Mesodermal cell (in vitro differentiated cells): Measurements from ENCODE around the gene JMJD7.

Experiments
- H3K27ac ChIP-seq: 2 replicates; pipeline ENCODE4 v1.7.0; 2013; ENCODE audit warnings: mild to moderate bottlenecking, low read depth, low read length, moderate library complexity; ENCODE audit not compliant: severe bottlenecking
- H3K36me3 ChIP-seq: 2 replicates; pipeline ENCODE4 v1.7.1; 2013; ENCODE audit warnings: mild to moderate bottlenecking, low read length, moderate library complexity; ENCODE audit not compliant: control insufficient read depth, insufficient read depth
- H3K4me1 ChIP-seq: one replicate; pipeline ENCODE4 v1.7.1; 2013; ENCODE audit warnings: mild to moderate bottlenecking, low read length; ENCODE audit not compliant: insufficient read depth, control insufficient read depth, poor library complexity, severe bottlenecking
- H3K4me3 ChIP-seq: 2 replicates; pipeline ENCODE4 v1.7.0; 2013; ENCODE audit warnings: low read length, control low read depth, mild to moderate bottlenecking; ENCODE audit not compliant: insufficient read depth, poor library complexity, severe bottlenecking; ENCODE audit errors: extremely low read depth
- H3K9me3 ChIP-seq: 2 replicates; pipeline ENCODE4 v1.7.1; 2013; ENCODE audit warnings: mild to moderate bottlenecking, low read length, moderate library complexity; ENCODE audit not compliant: control insufficient read depth
- WGBS, 2 experiments: methylation state at CpG; one replicate each; pipeline ENCODE4 v1.1.5; 2013; ENCODE audit warnings: missing lambda C conversion rate in 2 of 2; ENCODE audit not compliant: insufficient coverage in 2 of 2; 5-methylcytosine and 5-hydroxymethylcytosine counted together

The JMJD7 gene

DNA sequence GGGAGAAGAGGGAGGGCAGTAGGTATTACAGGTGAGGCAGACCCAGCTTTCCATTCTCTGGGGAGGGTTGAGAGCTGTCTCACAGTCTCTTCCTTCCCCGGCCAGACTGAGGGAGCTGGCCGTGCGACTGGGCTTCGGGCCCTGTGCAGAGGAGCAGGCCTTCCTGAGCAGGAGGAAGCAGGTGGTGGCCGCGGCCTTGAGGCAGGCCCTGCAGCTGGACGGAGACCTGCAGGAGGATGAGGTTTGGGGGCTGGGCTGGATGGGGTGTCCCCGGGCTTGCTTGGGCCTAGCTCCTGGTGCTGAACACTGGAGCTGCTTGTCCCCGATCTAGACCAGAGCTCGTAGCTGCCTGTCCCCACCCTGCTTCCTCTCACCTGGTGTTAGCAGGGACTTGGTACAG is 15.7 kb downstream of the JMJD7 start:
- H3K4me3 ChIP-seq = no peak overlapping the region
- WGBS, 2 experiments = 78 to 100% methylated on average over 8 to 9 of the region's 10 CpGs
- H3K4me1 ChIP-seq = no peaks in the 10 kb centered on the region
- H3K27ac ChIP-seq = no peak overlapping the region
- peaks cover 12% of the 10 kb centered on the region for H3K36me3 ChIP-seq
- no peaks in the 10 kb centered on the region for H3K9me3 ChIP-seq

DNA sequence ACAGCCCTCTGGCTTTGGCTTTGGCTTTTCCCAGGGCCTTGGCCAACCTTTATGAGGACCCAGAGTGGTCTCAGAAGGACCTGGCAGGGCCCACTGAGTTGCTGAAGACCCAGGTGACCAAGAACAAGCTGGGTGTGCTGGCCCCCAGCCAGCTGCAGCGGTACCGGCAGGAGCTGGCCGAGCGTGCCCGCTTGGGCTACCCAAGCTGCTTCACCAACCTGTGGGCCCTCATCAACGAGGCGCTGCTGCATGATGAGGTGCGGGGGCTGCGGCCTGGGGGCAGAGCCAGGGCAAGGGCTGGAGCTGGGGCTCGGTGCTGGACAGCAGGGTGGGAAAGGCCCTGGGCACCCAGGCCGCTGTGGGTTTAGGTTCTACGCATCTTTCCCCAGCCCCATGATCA is 16.9 kb downstream of the JMJD7 start:
- H3K27ac ChIP-seq = no peak overlapping the region
- peaks cover 12% of the 10 kb centered on the region for H3K36me3 ChIP-seq
- no peak overlapping the region for H3K4me3 ChIP-seq
- 86 to 89% methylated on average over 12 of the region's 12 CpGs for WGBS, 2 experiments
- no peaks in the 10 kb centered on the region for H3K9me3 ChIP-seq
- H3K4me1 ChIP-seq = no peaks in the 10 kb centered on the region

DNA sequence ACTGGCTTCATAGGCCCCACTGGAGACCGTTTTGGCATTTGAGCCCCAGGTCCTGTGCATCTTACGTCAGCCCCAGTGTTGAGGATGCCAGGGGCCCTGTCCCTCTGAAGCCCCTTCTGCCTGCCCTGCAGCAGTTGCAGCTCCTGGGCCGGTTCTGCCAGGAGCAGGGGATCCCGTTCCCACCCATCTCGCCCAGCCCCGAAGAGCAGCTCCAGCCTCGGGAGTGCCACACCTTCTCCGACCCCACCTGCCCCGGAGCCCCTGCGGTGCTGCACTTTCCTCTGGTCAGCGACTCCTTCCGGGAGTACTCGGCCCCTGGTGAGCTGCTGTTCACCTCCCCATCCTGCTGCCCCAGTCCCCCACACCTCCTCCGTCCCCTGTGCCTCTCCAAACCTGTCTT is 19.3 kb downstream of the JMJD7 start:
- H3K4me1 ChIP-seq = no peaks in the 10 kb centered on the region
- H3K4me3 ChIP-seq = no peak overlapping the region
- peaks cover 12% of the 10 kb centered on the region for H3K36me3 ChIP-seq
- H3K9me3 ChIP-seq = no peaks in the 10 kb centered on the region
- WGBS, 2 experiments = 94 to 96% methylated on average over 13 to 14 of the region's 14 CpGs
- no peak overlapping the region for H3K27ac ChIP-seq

DNA sequence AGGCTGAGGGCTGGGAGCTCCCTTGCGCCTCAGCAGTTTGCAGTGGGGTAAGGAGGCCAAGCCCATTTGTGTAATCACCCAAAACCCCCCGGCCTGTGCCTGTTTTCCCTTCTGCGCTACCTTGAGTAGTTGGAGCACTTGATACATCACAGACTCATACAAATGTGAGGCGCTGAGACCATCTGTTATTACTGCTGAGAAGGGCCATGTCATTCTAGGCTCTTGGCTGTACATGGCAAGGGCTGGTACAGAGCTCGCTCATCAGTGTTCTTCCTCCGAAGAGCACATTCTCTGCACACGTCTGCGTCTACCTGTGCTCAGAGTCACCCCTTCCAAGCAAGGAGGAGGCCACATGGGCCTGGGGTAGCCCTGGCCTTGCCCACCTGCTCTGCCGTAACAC is 20.1 kb downstream of the JMJD7 start:
- no peaks in the 10 kb centered on the region for H3K9me3 ChIP-seq
- no peak overlapping the region for H3K27ac ChIP-seq
- WGBS, 2 experiments = 83 to 96% methylated on average over 8 to 9 of the region's 9 CpGs
- H3K4me1 ChIP-seq = no peaks in the 10 kb centered on the region
- peaks cover 12% of the 10 kb centered on the region for H3K36me3 ChIP-seq
- H3K4me3 ChIP-seq = no peak overlapping the region

DNA sequence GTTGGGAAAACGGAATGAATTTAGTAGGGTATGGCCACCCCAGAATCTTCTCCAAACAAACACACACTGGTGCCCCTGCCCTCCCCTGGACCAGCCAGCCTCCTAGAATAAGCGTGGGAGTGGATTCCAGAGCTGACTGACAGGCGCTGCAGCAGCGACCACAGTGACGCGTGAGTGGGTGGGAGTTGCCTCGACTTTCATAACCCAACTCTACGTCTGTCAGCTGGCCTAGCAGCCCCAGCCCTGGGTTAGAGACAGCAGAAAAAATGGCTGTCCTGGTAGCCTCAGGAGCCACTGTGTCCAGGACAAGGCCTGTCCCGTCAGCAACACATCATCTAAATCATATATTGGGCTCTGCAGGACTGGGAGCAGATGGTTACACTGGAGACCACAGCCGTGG is 20.7 kb downstream of the JMJD7 start:
- whole genome bisulfite sequencing, 2 experiments = 93 to 96% methylated on average over 7 to 10 of the region's 10 CpGs
- H3K27ac ChIP-seq = no peak overlapping the region
- no peak overlapping the region for H3K4me3 ChIP-seq
- no peaks in the 10 kb centered on the region for H3K9me3 ChIP-seq
- H3K4me1 ChIP-seq = no peaks in the 10 kb centered on the region
- peaks cover 12% of the 10 kb centered on the region for H3K36me3 ChIP-seq

DNA sequence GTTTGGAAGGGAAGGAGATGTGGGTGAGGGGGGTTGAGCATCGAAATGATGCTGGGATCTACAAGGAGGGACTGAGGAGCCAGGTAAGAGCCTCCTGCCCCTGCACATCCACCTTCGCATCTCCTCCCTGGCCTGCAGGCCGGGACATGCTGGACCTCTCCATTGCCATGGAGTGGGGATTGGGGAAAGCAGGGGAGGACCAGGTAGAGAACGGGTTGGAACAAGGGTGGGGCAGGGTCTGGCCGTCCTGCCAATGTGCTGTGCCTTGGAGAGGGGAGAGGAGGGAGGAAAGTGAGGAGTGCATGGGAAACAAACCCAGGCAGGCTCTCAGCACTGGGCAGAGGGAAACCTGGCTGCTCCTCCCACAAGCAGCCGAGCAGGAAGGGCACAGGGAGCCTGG is 21.3 kb downstream of the JMJD7 start:
- Histone ChIP-seq H3K9me3 (no peaks in the 10 kb centered on the region), H3K4me1 (no peaks in the 10 kb centered on the region), H3K36me3 (peaks cover 12% of the 10 kb centered on the region), H3K4me3 (no peak overlapping the region), H3K27ac (no peak overlapping the region)
- WGBS, 2 experiments = 91 to 92% methylated on average over 3 to 5 of the region's 6 CpGs

DNA sequence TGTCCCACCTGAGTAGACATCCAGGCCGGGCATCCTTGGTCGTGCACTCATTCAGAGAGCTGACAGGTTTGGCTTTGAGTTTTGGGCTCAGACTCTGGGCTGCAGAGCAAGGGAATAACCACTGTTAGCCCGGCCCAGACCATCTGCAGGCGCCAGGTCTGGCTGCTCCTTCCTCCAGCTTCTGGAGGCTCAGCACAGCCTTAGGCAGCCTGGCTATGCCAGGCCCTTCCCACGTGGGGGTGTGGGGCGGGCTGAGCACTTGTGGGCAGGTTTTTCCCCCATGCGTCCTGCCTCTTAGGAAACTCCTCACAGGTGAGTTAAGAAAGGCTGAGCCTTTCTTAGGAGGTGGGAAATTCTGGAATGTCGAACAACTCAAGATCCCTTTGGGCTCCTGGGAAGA is 22.0 kb downstream of the JMJD7 start:
- no peaks in the 10 kb centered on the region for H3K9me3 ChIP-seq
- H3K4me1 ChIP-seq = no peaks in the 10 kb centered on the region
- no peak overlapping the region for H3K4me3 ChIP-seq
- peaks cover 12% of the 10 kb centered on the region for H3K36me3 ChIP-seq
- WGBS, 2 experiments = 81 to 89% methylated on average over 6 to 8 of the region's 8 CpGs
- H3K27ac ChIP-seq = no peak overlapping the region

DNA sequence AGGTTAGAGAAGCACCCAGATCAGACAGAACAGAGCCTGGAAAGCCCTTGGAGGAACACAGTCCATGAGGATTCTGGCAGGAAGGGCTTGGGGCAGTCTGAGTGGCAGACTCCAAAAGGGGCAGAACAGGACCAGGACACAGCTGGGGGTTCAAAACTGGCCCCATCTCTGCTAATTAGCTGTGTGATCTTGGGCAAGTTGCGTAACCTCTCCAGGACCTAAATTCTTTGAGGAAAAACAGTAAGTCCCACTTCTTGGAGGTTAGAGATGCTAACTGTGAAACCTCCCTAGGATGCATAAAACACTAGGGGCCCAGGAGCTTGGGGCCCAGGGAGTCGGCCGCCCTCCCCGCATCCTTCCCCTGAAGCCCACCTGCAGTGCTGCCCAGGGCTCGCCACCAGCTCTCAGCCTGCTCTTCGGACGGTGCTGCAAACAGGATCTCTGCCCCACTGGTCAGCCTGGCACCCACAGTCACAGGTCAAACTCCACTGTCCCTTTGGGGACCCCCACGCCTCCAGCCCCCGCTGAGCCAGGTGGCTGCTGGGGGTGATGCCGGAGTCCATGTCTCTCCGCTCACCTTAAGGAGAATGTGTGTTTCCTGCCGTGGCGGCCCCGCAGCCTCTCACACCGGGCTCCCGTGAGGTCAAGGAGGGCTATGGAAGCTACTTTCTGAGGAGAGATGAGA is 22.7 kb downstream of the JMJD7 start:
- H3K36me3 ChIP-seq = peaks cover 12% of the 10 kb centered on the region
- no peaks in the 10 kb centered on the region for H3K4me1 ChIP-seq
- WGBS, 2 experiments = 93 to 96% methylated on average over 11 to 13 of the region's 16 CpGs

DNA sequence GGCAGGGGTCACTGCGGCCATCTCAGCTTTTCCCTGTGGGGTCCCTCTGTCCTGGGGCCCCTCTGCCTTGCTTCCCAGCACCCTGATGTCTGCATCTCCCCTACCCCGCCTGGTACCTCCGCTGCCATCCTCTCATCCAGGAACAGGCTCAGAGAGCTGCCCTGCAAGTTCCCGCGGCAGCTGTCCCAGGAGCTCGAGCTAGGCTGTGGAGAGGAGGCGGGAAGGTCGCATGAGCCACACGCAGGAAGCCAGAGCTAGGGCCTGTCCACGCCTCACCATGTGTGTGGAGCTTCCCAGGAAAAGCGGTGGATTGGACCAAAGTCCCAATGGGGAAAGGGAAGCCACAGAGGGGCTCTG is 23.3 kb downstream of the JMJD7 start:
- Histone ChIP-seq H3K36me3 (peaks cover 12% of the 10 kb centered on the region), H3K27ac (no peak overlapping the region), H3K9me3 (no peaks in the 10 kb centered on the region), H3K4me1 (no peaks in the 10 kb centered on the region), H3K4me3 (no peak overlapping the region)
- 85 to 89% methylated on average over 10 to 11 of the region's 11 CpGs for WGBS, 2 experiments

More for the DNA sequence above, 22.7 kb downstream of the JMJD7 start:
- H3K4me3 ChIP-seq = no peak overlapping the region
- H3K9me3 ChIP-seq = no peaks in the 10 kb centered on the region
- H3K27ac ChIP-seq = no peak overlapping the region

DNA sequence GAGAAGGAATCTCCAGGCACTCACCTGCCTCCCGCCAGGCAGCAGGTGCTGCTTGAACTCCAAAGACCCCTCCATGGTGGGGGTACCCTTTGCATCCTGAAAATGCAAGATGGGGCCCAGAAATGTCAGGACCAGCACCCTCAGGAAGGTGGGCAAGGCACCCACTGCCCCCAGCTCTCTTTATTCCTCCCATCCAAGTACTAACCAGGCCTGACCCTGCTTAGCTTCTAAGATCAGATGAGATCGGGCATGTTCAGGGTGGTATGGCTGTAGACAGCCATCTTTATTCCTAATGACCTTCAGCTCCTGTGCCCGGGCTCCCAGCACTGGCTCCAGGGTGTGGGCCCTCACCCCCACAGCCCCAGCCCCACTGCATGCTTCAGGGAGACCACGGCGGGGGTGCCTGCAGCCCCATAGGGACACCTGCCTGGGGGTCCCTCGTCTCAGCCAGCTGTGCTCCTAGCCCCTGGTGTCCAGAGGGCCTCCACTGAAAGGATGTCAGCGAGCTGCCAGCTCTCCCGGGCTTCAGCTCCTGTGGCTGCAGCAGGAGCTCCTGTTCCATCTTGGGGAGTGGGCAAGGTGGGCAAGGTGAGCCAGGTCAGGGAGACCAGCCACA is 24.0 kb downstream of the JMJD7 start:
- 91 to 95% methylated on average over 5 to 6 of the region's 8 CpGs for WGBS, 2 experiments
- Histone ChIP-seq H3K27ac (no peak overlapping the region), H3K36me3 (peaks cover 7% of the 10 kb centered on the region), H3K9me3 (no peaks in the 10 kb centered on the region), H3K4me3 (no peak overlapping the region), H3K4me1 (no peaks in the 10 kb centered on the region)
